RWPE2 (cell line): ENCODE results near the gene SHANK3.

Source experiments
- ATAC-seq: fragments of 200-7000 bp; cut with Tn5 transposase; 3 replicates; pipeline ENCODE4 v1.9.1; 2021; ENCODE audit warnings: low read depth
- DNase-seq: peaks from one replicate; pipeline ENCODE4 v3.0.0-alpha.2; 2020; ENCODE audit warnings: low spot score
- H3K27ac ChIP-seq: fragments of 450-650 bp; 2 replicates; pipeline ENCODE4 v1.5.1; 2017; ENCODE audit warnings: mild to moderate bottlenecking; ENCODE audit not compliant: poor library complexity, severe bottlenecking
- H3K27me3 ChIP-seq: fragments of 250-450 bp; sonication (Bioruptor Pico); 2 replicates; pipeline ENCODE4 v1.5.1; 2021; ENCODE audit warnings: mild to moderate bottlenecking, moderate library complexity; ENCODE audit not compliant: insufficient read depth, poor library complexity, severe bottlenecking
- H3K36me3 ChIP-seq: fragments of 250-450 bp; sonication (Bioruptor Pico); 2 replicates; pipeline ENCODE4 v1.5.1; 2020; ENCODE audit warnings: low read depth, mild to moderate bottlenecking, moderate library complexity
- H3K4me1 ChIP-seq: fragments of 250-450 bp; sonication (Bioruptor Pico); 2 replicates; pipeline ENCODE4 v1.5.1; 2021; ENCODE audit warnings: mild to moderate bottlenecking, moderate library complexity; ENCODE audit not compliant: insufficient read depth, poor library complexity, severe bottlenecking
- H3K4me3 ChIP-seq: fragments of 250-450 bp; sonication (Bioruptor Pico); 2 replicates; pipeline ENCODE4 v1.5.1; 2021; ENCODE audit warnings: mild to moderate bottlenecking, moderate library complexity; ENCODE audit not compliant: severe bottlenecking
- H3K9me3 ChIP-seq: fragments of 250-450 bp; sonication (Bioruptor Pico); 2 replicates; pipeline ENCODE4 v1.5.1; 2021; ENCODE audit warnings: mild to moderate bottlenecking, moderate library complexity; ENCODE audit not compliant: severe bottlenecking
- TF ChIP-seq, protein P1 (sequence below): fragments of 450-650 bp; IDR thresholded peaks from one replicate; pipeline ENCODE4 v1.5.1; 2017; ENCODE audit warnings: mild to moderate bottlenecking, moderate library complexity; ENCODE audit not compliant: poor library complexity, severe bottlenecking

The SHANK3 gene

DNA sequence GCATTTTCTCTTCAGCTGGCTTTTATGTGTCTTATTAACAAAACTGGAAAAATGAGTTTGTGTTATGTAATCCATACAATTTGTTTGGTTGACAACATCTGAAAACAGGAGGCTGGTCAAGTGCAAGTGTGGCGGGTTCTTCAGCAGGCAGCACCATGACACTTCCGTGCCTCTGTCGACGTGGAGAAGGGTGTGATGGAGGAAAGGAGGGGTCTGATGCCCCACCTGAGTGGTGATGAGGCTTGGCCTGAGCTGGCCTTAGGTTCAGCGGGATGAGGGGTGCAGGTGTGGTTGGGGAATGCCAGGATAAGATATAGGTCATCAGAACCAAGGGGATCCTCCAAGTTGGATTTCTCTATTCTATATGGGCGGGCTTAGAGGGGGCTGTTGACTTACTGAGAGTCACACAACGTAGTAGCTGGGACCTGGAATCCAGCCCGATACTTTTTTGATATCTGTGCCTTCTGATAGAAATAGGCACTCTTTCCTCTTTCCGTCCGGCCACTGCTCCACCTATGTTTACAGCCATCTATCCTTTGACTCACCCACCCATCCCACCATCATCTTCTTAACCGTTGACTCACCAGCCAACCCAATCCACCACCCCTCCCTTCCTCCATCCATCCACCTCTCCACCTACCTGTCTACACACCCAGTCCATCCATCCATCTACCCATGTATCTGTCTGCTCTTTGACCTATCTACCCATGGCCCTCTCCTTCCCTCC is 29.0 kb downstream of the SHANK3 start:
- H3K27me3 ChIP-seq: no peaks in the 10 kb centered on the region
- TF ChIP-seq, protein P1, sequence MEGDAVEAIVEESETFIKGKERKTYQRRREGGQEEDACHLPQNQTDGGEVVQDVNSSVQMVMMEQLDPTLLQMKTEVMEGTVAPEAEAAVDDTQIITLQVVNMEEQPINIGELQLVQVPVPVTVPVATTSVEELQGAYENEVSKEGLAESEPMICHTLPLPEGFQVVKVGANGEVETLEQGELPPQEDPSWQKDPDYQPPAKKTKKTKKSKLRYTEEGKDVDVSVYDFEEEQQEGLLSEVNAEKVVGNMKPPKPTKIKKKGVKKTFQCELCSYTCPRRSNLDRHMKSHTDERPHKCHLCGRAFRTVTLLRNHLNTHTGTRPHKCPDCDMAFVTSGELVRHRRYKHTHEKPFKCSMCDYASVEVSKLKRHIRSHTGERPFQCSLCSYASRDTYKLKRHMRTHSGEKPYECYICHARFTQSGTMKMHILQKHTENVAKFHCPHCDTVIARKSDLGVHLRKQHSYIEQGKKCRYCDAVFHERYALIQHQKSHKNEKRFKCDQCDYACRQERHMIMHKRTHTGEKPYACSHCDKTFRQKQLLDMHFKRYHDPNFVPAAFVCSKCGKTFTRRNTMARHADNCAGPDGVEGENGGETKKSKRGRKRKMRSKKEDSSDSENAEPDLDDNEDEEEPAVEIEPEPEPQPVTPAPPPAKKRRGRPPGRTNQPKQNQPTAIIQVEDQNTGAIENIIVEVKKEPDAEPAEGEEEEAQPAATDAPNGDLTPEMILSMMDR: no peak
- no peak for ATAC-seq
- no peaks in the 10 kb centered on the region for H3K4me1 ChIP-seq
- no peak overlapping the region for H3K27ac ChIP-seq
- H3K9me3 ChIP-seq: no peaks in the 10 kb centered on the region
- H3K4me3 ChIP-seq: no peak overlapping the region
- H3K36me3 ChIP-seq: no peaks in the 10 kb centered on the region; the same call in 1 of the 2 replicates
- DNase-seq: peak; percentile 15

DNA sequence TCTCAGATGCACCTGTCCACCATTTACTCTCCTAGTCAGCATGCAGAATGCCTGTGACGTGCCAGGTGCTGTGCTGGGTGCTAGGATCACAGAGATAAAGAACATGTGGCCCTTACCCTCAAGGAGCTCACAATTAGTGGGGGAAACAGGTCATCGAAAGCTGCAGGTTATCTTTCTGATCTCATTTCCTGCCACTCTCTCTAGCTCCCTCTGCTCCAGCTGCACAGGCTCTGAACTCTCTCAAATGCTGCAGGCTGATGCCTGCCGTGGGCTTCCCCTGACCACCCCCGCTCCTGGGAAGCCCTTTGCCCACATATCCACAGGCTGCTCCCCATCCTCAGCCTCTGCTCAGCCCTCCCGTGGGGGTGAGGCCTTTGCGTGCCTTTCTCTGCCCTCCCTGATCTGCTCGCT is 29.6 kb downstream of the SHANK3 start:
- Histone ChIP-seq H3K4me1 (no peaks in the 10 kb centered on the region), H3K27me3 (no peaks in the 10 kb centered on the region), H3K4me3 (no peak overlapping the region), H3K27ac (no peak overlapping the region), H3K9me3 (no peaks in the 10 kb centered on the region), H3K36me3 (no peaks in the 10 kb centered on the region; the same call in 1 of the 2 replicates)
- ATAC-seq (no peak), DNase-seq (peak; percentile 17)
- TF ChIP-seq, protein P1: no peak

DNA sequence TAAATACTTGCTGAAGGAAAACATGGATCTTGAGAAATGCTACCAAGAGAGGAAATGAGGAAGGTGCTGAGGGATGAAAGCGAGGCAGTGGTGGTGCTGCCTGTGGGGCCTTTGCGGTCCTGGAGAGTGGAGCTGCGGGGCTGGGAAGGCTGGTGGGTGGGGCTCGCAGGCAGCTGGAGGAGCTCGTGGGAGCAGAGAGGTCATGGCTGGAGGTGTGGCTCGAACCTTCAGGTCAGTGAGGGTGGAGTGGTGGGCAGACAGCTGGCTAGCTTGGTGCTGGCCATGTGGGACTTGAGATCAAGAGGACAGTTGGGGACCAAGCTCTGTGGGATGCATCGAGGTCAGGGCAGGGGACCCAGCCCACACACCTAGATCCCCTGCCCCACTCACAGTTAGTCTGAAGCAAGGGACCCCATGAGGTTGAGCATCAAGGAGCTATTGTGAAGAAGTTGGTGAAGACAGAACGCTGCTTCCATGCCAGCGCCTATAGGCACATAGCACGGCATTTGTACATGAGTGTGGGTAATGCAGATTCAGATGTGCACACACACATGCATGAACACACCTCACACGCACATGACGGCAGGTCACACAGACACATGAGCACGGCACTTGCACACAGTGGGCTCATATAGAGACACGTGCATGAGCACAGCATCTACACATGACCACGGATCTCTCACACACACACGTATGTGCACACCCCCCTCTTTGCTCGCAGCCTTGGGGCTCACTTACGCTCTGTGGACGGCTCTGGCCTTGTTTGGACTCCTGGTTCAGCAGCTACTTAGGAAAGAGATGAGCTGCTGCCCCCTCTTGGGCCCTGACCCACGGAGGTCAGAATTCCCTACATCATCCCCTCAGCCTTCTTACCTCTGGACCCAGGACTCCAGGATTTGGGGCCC is 30.4 kb downstream of the SHANK3 start:
- TF ChIP-seq, protein P1: no peak
- no peaks in the 10 kb centered on the region for H3K4me1 ChIP-seq
- DNase-seq: peak; percentile 49
- ATAC-seq: no peak
- H3K9me3 ChIP-seq: no peaks in the 10 kb centered on the region
- H3K27me3 ChIP-seq: no peaks in the 10 kb centered on the region
- H3K36me3 ChIP-seq: no peaks in the 10 kb centered on the region; the same call in 1 of the 2 replicates
- no peak overlapping the region for H3K4me3 ChIP-seq
- H3K27ac ChIP-seq: no peak overlapping the region

DNA sequence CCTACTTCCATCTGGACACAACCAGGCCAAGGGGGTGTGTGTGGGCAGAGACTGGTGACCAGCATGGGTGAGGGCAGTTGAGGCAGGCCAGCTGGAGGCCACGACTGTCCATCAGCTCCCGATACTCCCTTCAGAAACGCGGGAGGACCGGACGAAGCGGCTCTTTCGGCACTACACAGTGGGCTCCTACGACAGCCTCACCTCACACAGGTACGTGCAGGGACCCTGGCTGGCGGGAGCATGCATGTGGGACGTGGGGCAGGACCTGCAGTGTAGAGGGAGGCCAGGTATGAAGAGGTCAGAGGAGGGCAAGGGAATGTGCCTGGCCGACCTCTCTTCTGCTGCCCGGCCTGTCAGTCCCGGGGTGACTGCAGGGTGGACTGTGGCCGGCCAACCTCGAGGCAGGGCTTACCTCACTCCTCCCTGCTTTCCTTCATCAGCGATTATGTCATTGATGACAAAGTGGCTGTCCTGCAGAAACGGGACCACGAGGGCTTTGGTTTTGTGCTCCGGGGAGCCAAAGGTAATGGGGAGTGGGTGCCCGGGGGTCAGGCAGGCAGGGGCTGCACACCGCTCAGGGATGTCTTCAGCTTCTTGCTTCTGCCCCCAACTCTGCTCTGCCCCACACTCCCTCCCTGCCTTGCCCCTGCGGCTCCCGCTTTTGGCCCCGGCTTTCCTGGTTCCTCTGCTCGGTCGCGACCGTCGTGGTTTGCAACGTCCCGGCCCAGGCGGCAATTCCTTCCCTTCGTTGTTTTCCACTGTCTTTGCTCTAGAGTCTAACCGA is 31.3 kb downstream of the SHANK3 start:
- no peaks in the 10 kb centered on the region for H3K27me3 ChIP-seq
- no peak overlapping the region for H3K4me3 ChIP-seq
- no peaks in the 10 kb centered on the region for H3K4me1 ChIP-seq
- H3K9me3 ChIP-seq: no peaks in the 10 kb centered on the region
- TF ChIP-seq, protein P1: no peak
- H3K27ac ChIP-seq: no peak overlapping the region
- no peaks in the 10 kb centered on the region; the same call in 1 of the 2 replicates for H3K36me3 ChIP-seq
- ATAC-seq (no peak), DNase-seq (peak; percentile 38)
